Ramos (cell line): ENCODE results near the gene MAGEB17.
"Not testable (repeated sequence)": the region's sequence is repeated elsewhere in the genome, so short reads cannot be mapped to it uniquely, and the experiment has no call there.

Experiments
- in situ Hi-C: fragments of 300-500 bp; cut with MboI; formaldehyde crosslinking; loops from one replicate; pipeline ENCODE4 v1.14.3; 2022; ENCODE audit warnings: low sequenced_read_pairs; ENCODE audit not compliant: unreplicated experiment

Gene MAGEB17

GRCh38 chrX:16167181-16167580 is at the start of gene MAGEB17:
Gene MAGEB17, plus strand, starts transcription at chrX:16167481. Its CDS starts 2,902 bp downstream, at chrX:16170383.
- in situ Hi-C loops, result no loop called here

- in situ Hi-C loops, result no loop called here
These were observed 47.7 kb upstream of the MAGEB17 start for GRCh38 chrX:16119353-16120220.

GRCh38 chrX:16120431-16120830 is 46.9 kb upstream of the MAGEB17 start:
- in situ Hi-C loops, result no loop called here

GRCh38 chrX:16123222-16123786 is 44.0 kb upstream of the MAGEB17 start, which contains the start of gene GRPR:
Gene GRPR, plus strand, starts transcription at chrX:16123565. Its CDS starts 389 bp downstream, at chrX:16123954.
- in situ Hi-C loops, result no loop called here

- in situ Hi-C loops, result no loop called here
These were observed 43.1 kb upstream of the MAGEB17 start for GRCh38 chrX:16124201-16124600.

GRCh38 chrX:16125520-16126149 is 41.6 kb upstream of the MAGEB17 start:
- in situ Hi-C loops, result no loop called here

GRCh38 chrX:16130707-16131106 is 36.6 kb upstream of the MAGEB17 start:
- in situ Hi-C loops, result no loop called here

GRCh38 chrX:16134936-16135335 is 32.3 kb upstream of the MAGEB17 start:
- in situ Hi-C loops, result no loop called here

- in situ Hi-C loops, result no loop called here
These were observed 31.2 kb upstream of the MAGEB17 start for GRCh38 chrX:16136080-16136479.

GRCh38 chrX:16137416-16138107 is 29.7 kb upstream of the MAGEB17 start:
- in situ Hi-C loops, result no loop called here

- in situ Hi-C loops, result no loop called here
These were observed 29.2 kb upstream of the MAGEB17 start for GRCh38 chrX:16138108-16138427.

- in situ Hi-C loops, result no loop called here
These were observed 26.8 kb upstream of the MAGEB17 start for GRCh38 chrX:16140448-16140847.

- in situ Hi-C loops, result no loop called here
These were observed 26.3 kb upstream of the MAGEB17 start for GRCh38 chrX:16140983-16141382.

GRCh38 chrX:16141422-16142245 is 25.6 kb upstream of the MAGEB17 start:
- in situ Hi-C loops, result no loop called here

- in situ Hi-C loops, result no loop called here
These were observed 25.1 kb upstream of the MAGEB17 start for GRCh38 chrX:16142246-16142558.

- in situ Hi-C loops, result no loop called here
These were observed 23.3 kb upstream of the MAGEB17 start for GRCh38 chrX:16143968-16144367.

GRCh38 chrX:16144420-16144819 is 22.9 kb upstream of the MAGEB17 start:
- in situ Hi-C loops, result no loop called here

- in situ Hi-C loops, result not testable (repeated sequence)
These were observed 22.2 kb upstream of the MAGEB17 start for GRCh38 chrX:16145093-16145492.

GRCh38 chrX:16145656-16146055 is 21.6 kb upstream of the MAGEB17 start:
- in situ Hi-C loops, result no loop called here

GRCh38 chrX:16148896-16149295 is 18.4 kb upstream of the MAGEB17 start:
- in situ Hi-C loops, result no loop called here
